Stimulated activated CD8-positive, alpha-beta memory T cell treated with anti-CD3 and anti-CD28 coated beads, Interleukin-15, amount 100 ng/mL, for 4 hours (primary cell): ENCODE measurements around the gene NHERF1.

Experiments
- DNase-seq, 2 donors: peaks; one replicate each; pipeline ENCODE4 v3.0.0-alpha.2; 2020; ENCODE audit warnings: low read depth in 2 of 2

The NHERF1 gene

GRCh38 chr17:74748529-74749278, at the start of gene NHERF1:
Gene NHERF1, plus strand, starts transcription at chr17:74748628. Its CDS starts 219 bp downstream, at chr17:74748847.
- peak; percentile 85 to 92 for DNase-seq

- DNase-seq, result no peak
Measured at GRCh38 chr17:74699236-74699635, 49.2 kb upstream of the NHERF1 start.

GRCh38 chr17:74702116-74702871, 46.1 kb upstream of the NHERF1 start:
- no peak for DNase-seq

- no peak for DNase-seq
Measured at GRCh38 chr17:74703311-74703710, 45.1 kb upstream of the NHERF1 start.

GRCh38 chr17:74704544-74704943, 43.9 kb upstream of the NHERF1 start:
- DNase-seq, result no peak

GRCh38 chr17:74711058-74711824, 37.2 kb upstream of the NHERF1 start:
- DNase-seq, result no peak

- no peak for DNase-seq
Measured at GRCh38 chr17:74712301-74712700, 36.1 kb upstream of the NHERF1 start.

GRCh38 chr17:74712756-74713155, 35.7 kb upstream of the NHERF1 start, which contains the start of gene CD300LF:
Gene CD300LF, minus strand, starts transcription at chr17:74712923. Its CDS starts 57 bp downstream, at chr17:74712866.
- DNase-seq, result no peak

- no peak for DNase-seq
Measured at GRCh38 chr17:74713171-74713755, 35.2 kb upstream of the NHERF1 start.

GRCh38 chr17:74715144-74715543, 33.3 kb upstream of the NHERF1 start:
- no peak for DNase-seq

GRCh38 chr17:74720506-74720905, 27.9 kb upstream of the NHERF1 start:
- no peak for DNase-seq

- no peak for DNase-seq
Measured at GRCh38 chr17:74722782-74723181, 25.6 kb upstream of the NHERF1 start.

- no peak for DNase-seq
Measured at GRCh38 chr17:74723891-74724290, 24.5 kb upstream of the NHERF1 start.

- DNase-seq, result no peak
Measured at GRCh38 chr17:74725111-74725510, 23.3 kb upstream of the NHERF1 start.

GRCh38 chr17:74728033-74728701, 20.3 kb upstream of the NHERF1 start:
- DNase-seq, result no peak

- DNase-seq, result no peak
Measured at GRCh38 chr17:74728702-74729075, 19.7 kb upstream of the NHERF1 start.

- DNase-seq, result no peak
Measured at GRCh38 chr17:74729368-74729767, 19.1 kb upstream of the NHERF1 start.

GRCh38 chr17:74729866-74730265, 18.6 kb upstream of the NHERF1 start:
- DNase-seq, result no peak

GRCh38 chr17:74730491-74731346, 17.7 kb upstream of the NHERF1 start:
- DNase-seq, result peak in 1 of 2 donors; percentile 42

GRCh38 chr17:74731347-74731605, 17.2 kb upstream of the NHERF1 start:
- DNase-seq, result no peak
